Measurements from ENCODE around the gene CDK17.

CDK17 gene

DNA sequence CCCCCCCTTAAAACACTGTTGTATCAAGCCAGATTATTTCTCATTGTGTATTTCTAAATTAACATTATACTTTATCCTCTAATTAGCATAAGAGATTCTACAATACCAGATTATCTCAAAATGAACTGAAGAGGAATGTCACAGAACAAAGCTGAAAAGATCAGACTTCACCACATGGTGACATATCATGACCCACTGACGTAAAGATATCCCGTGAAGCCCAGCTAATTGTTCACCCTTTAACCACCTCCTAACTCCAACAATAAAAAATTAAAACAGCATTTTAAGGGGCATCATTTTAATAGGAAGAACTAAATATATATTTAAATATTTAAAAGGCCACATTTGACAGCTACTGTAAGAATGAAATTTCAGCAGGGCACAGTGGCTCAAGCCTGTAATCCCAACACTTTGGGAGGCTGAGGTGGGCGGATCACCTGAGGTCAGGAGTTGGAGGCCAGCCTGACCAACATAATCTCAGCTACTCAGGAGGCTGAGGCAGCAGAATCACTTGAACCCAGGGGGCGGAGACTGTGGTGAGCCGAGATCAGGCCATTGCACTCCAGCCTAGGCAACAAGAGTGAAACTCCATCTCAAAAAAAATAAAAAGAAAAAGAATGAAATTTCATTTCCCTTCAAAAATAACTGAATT lies 29.0 kb downstream of the CDK17 start:
- H3K9me3 ChIP-seq (ENCODE audit: control insufficient read depth, low read length): no peaks in the 10 kb centered on the region
- TF ChIP-seq CTCF (IDR thresholded peaks at IDR 0.05): no peak
- no peaks in the 10 kb centered on the region for H3K27me3 ChIP-seq (ENCODE audit: control insufficient read depth, insufficient read depth, low read length)
- H3K4me3 ChIP-seq (ENCODE audit: low read depth, low read length): no peak overlapping the region
- H3K36me3 ChIP-seq (ENCODE audit: control insufficient read depth, insufficient read depth, low read length): no peaks in the 10 kb centered on the region
- H3K4me1 ChIP-seq: peaks cover 11% of the 10 kb centered on the region
- peaks cover 26% of the 10 kb centered on the region for H3K79me2 ChIP-seq
- H3K27ac ChIP-seq: no peak overlapping the region
- H2AFZ ChIP-seq: no peak overlapping the region
- no peak overlapping the region for H3K9ac ChIP-seq
- no peak overlapping the region for H3K4me2 ChIP-seq (ENCODE audit: low read length)

GRCh38 chr12:96368687-96369086 lies 31.6 kb downstream of the CDK17 start:
- Histone ChIP-seq H3K36me3 (ENCODE audit: control insufficient read depth, insufficient read depth, low read length) (no peaks in the 10 kb centered on the region), H2AFZ (no peak overlapping the region), H3K9ac (no peak overlapping the region), H3K4me2 (ENCODE audit: low read length) (no peak overlapping the region), H3K4me3 (ENCODE audit: low read depth, low read length) (no peak overlapping the region), H3K27ac (no peak overlapping the region), H3K79me2 (peaks cover 21% of the 10 kb centered on the region), H3K27me3 (ENCODE audit: control insufficient read depth, insufficient read depth, low read length) (no peaks in the 10 kb centered on the region), H3K9me3 (ENCODE audit: control insufficient read depth, low read length) (no peaks in the 10 kb centered on the region), H3K4me1 (peaks cover 6% of the 10 kb centered on the region)
- no peak for TF ChIP-seq CTCF (IDR thresholded peaks at IDR 0.05)

DNA sequence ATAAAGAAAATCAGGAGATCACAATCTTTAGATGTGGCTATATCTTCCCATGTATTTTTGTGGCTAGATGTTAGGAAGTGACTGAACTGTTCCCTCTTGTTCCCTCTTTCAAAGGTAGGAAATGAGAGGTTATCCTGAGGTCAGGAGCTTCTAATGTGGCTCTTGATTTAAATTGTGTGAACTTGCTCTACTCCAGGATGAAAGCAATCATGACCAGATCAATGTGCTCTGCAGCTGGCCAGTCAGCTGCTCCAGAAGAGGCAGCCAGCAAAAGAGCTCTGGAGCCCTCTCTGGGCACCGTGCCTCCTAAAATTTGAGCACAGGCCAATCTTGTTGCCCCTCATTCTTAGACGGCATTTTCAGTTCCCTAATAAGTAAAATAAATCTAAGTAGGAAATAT lies 32.0 kb downstream of the CDK17 start:
- Histone ChIP-seq H3K9me3 (ENCODE audit: control insufficient read depth, low read length) (no peaks in the 10 kb centered on the region), H3K4me3 (ENCODE audit: low read depth, low read length) (no peak overlapping the region), H3K79me2 (peaks cover 21% of the 10 kb centered on the region), H3K9ac (no peak overlapping the region), H3K27ac (no peak overlapping the region), H3K36me3 (ENCODE audit: control insufficient read depth, insufficient read depth, low read length) (no peaks in the 10 kb centered on the region), H3K4me1 (peaks cover 6% of the 10 kb centered on the region), H3K27me3 (ENCODE audit: control insufficient read depth, insufficient read depth, low read length) (no peaks in the 10 kb centered on the region), H3K4me2 (ENCODE audit: low read length) (no peak overlapping the region), H2AFZ (no peak overlapping the region)
- no peak for TF ChIP-seq CTCF (IDR thresholded peaks at IDR 0.05)

DNA sequence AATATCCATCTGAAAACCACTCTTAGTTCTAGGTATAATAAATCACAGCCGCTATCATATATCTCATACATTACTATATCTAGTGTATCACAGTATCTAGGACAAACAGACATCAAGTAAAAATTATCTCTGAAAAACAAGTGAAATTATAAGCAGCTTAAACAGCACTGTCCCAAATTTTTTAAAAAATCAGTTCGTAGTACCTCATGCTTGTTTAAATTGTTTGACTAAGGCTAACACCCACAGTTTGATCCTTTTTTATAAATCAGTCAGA lies 33.9 kb downstream of the CDK17 start:
- TF ChIP-seq CTCF (IDR thresholded peaks at IDR 0.05): no peak
- Histone ChIP-seq H3K4me1 (no peaks in the 10 kb centered on the region), H3K27ac (no peak overlapping the region)

GRCh38 chr12:96365604-96366380 lies 34.4 kb downstream of the CDK17 start:
- H3K27me3 ChIP-seq (ENCODE audit: control insufficient read depth, insufficient read depth, low read length): no peaks in the 10 kb centered on the region
- H3K4me1 ChIP-seq: no peaks in the 10 kb centered on the region
- no peak overlapping the region for H3K9ac ChIP-seq
- no peaks in the 10 kb centered on the region for H3K36me3 ChIP-seq (ENCODE audit: control insufficient read depth, insufficient read depth, low read length)
- H3K4me2 ChIP-seq (ENCODE audit: low read length): no peak overlapping the region
- no peak overlapping the region for H3K27ac ChIP-seq
- H3K79me2 ChIP-seq: peaks cover 34% of the 10 kb centered on the region
- H3K9me3 ChIP-seq (ENCODE audit: control insufficient read depth, low read length): no peaks in the 10 kb centered on the region
- no peak for TF ChIP-seq CTCF (IDR thresholded peaks at IDR 0.05)
- no peak overlapping the region for H3K4me3 ChIP-seq (ENCODE audit: low read depth, low read length)
- no peak overlapping the region for H2AFZ ChIP-seq

More for the DNA sequence above, 33.9 kb downstream of the CDK17 start:
- no peak overlapping the region for H3K4me2 ChIP-seq (ENCODE audit: low read length)
- no peak overlapping the region for H2AFZ ChIP-seq
- H3K9me3 ChIP-seq (ENCODE audit: control insufficient read depth, low read length): no peaks in the 10 kb centered on the region
- H3K4me3 ChIP-seq (ENCODE audit: low read depth, low read length): no peak overlapping the region
- no peaks in the 10 kb centered on the region for H3K36me3 ChIP-seq (ENCODE audit: control insufficient read depth, insufficient read depth, low read length)
- no peaks in the 10 kb centered on the region for H3K27me3 ChIP-seq (ENCODE audit: control insufficient read depth, insufficient read depth, low read length)
- peaks cover 33% of the 10 kb centered on the region for H3K79me2 ChIP-seq
- H3K9ac ChIP-seq: no peak overlapping the region
